GM19397 (cell line): ENCODE data around the gene OBSCN.
"Not testable (repeated sequence)": the region's sequence is repeated elsewhere in the genome, so short reads cannot be mapped to it uniquely, and the experiment has no call there.

Experiments
- ATAC-seq: cut with Tn5 transposase; IDR thresholded peaks from one replicate; pipeline ENCODE4 v1.9.1; 2021; ENCODE audit warnings: mild to moderate bottlenecking, moderate library complexity; ENCODE audit not compliant: unreplicated experiment

Gene OBSCN

DNA sequence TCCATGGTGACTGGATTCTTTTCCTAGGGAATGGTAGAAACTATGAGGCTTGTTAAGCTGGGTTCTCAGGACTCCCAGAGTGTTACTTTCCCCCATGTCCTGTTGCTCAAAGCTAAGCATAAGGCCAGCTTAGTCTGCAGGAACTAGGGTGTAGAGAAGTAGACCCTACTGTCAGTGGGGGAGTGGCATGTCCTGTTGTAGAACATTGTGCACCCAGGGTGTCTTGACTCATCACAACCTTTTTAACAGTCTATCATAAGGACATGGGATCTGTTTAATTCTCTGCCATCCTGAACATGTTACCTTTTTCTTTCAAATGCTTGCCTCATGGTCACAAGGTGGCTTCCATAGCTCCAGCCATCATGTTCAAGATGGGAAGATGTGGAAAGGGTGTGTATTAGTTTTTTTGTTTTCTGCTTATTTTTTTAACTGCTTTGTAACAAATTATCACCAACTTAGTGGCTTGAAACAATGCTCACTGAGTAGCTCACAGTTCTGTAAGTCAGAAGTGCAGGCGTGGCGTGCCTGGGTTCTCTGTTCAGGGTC, 17.4 kb downstream of the OBSCN start:
- ATAC-seq, result no peak

DNA sequence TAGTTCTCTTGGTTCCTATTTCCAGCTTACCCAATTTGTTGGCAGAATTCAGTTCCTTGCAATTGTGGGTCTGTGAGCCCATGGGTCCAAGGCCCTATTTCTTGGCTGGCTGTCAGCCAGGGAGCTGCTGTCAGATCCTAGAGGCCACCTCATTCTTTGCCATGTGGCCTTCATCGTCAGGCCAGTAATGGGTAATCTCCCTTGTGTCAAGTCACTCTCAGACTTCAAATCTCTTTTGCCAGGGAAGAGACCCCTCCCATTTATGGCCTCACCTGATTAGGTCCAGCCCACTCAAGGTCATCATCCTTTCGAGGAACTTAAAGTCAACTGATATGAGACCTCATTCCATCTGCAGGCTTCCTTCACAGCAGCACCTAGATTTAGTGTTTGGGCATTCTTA, 17.9 kb downstream of the OBSCN start:
- ATAC-seq, result no peak

DNA sequence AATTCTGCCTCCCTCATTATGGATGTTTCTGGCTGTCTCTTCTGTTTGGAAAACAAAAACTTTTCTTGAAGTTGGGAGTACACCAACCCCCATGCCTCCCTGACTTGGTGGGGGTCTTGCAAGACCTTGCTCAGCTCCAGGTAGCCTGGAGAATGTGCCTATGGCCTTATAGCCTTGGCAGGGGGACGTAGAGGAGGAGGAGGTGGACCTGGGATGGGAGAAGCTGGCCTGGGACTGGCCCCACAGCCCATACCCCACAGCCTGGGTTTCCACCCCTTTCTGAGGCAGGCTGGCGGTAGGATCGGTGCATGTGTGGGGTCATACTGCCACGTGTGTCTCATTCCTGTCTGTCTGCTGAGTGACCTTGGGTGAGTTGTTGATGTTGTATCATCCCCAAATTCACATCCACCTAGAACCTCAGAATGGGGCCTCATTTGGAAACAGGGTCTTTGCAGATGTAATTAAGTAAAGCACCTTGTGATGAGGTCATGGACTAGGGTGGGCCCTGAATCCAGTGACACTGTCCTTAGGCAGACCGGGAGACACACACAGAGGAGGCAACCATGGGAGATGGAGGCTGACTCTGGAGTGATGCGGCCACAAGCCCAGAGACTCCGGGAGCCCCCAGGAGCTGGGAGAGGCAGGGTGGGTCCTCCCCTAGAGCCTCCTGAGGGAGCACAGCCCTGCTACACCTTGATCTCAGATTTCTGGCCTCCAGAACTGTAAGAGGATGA, 18.5 kb downstream of the OBSCN start:
- no peak for ATAC-seq

DNA sequence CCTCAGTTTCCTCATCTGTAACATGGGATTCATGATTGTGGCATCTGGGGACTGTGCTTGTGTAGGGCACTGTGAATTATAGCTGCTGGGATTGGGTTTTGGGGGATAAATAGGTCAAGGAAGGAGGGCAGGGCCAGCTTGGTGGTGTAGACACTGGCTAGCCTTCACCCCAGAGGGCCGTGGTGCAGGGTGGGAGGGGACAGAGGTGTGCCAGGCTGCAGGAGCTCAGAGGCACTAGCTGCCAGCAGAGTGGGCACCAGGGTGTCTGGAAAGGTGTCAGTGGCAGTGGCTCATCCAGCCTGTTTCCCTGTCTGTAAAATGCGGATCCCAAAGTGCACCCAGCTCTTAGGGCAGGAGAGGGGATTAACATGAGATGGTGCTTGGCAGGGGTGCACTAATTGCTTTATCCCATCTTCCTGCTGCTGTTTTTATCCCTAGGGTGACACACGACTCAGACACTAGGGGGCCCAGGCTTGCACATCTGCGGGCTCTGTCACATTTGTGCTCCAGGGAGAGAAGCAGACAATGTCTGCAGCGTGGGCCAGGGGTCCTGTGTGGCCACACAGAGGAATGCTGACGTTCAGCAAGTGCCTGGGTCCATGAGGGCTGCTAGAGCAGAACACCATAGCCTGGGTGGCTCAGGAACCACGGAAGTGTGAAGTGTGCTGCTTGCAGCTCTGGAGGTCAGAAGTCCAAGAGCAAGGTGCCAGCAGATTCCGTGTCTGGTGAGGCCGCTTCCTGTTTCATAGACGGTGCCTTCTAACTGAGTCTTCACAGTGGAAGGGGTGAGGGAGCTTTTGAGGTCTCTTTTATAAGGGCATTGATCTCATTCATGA, 19.3 kb downstream of the OBSCN start:
- no peak for ATAC-seq

DNA sequence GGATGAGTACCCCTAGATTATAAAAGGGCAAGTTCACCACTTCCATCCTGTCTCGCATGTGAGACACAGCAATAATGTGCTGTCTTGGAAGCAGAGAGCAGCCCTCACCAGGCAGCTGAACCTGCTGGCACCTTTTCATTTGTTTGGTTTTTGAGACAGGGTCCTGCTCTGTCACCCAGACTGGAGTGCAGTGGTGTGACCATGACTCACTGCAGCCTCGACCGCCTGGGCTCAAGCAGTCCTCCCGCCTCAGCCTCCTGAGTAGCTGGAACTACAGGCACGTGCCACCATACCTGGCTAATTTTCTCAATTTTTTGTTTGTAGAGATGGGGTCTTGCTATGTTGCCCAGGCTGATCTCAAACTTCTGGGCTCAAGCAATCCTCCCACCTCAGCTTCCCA, 20.3 kb downstream of the OBSCN start:
- not testable (repeated sequence) for ATAC-seq

DNA sequence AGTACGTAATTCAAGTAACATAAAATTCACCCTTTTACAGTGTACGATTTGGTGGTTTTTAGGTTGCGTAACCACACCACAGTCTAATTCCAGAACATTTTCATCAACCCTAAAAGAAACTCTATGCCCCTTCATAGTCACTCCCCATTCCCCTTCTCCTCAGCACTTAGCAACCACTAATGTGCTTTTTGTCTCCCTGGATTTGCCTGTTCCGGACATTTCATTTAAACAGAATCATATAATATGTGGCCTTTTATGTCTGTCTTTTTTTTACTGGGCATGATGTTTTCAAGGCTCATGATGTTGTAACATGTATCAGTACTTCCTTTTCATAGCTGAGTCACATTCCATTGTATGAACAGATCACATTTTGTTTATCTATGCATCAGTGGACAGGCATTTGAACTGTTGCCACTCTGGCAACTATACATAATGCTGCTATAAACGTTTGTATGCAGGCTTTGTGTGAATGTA, 20.8 kb downstream of the OBSCN start:
- no peak for ATAC-seq

DNA sequence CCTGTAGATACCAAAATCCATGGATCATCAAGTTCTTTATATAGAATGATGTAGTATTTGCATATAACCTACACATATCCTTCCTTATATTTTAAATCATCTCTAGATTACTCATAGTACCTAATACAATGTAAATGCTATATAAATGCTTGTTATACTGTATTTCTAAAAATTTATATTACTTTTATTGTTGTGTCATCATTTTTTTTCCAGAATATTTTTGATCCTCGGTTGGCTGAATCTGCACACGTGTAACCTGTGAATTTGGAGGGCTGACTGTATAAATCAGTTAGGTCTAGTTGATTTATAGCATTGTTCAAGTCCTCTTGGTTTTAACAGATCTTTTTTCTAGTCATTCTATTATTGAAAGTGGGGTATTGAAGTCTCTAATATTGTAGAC, 23.3 kb downstream of the OBSCN start:
- ATAC-seq, result no peak

DNA sequence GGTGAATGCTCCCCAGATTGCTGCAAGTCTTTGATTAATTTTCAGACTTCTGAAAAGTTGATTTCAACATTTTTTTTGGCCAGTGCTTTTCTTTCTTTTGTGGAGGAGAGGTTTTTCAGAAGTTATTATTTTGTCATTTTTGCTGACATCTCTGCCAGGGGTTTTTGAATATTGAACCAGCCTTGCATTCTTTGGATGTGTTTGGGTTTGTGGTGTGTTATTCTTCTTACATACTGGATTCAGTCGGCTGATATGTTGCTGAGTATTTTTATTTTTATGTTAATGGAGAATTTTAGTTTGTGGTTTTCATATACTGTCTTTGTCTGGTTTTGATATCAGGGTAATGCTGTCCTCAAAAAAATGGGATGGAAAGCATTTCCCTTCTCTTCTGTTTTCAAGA, 25.3 kb downstream of the OBSCN start:
- no peak for ATAC-seq

DNA sequence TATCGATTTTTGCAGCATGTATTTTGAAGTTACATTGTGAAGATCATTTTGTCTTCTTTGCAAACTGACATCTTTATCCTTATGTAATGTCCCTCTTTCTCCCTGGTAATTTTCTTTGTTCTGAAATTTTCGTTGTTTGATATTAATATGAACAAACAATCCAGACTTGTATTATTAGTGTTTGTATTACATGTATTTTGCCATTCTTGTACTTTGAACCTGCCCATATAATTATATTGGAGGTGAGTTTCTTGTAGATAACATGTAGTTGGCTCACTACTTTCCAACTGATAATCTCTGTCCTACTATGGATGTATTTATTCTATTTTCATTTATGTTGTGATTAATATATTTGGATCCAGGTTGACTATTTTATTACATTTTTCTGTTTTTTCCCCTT, 27.1 kb downstream of the OBSCN start:
- ATAC-seq, result no peak

DNA sequence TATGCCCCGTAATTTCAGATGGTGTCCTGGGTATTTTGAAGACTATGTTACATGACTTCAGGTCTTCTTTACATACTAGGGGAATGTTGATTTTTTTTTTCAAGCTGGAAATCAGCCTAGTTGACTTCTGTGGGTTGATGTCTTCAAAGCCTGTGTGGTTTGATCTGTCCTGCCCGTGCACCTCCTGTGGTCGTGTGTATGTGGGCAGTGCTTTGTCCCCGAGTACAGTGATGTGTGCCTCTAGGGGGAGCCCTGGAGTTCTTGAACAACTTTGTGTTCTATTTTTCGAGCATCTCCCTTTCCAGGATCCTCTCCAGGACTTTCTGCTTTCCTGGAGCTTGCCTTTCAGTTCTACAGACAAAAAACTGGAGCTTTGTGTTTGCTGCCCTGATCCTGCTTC, 28.9 kb downstream of the OBSCN start:
- no peak for ATAC-seq

DNA sequence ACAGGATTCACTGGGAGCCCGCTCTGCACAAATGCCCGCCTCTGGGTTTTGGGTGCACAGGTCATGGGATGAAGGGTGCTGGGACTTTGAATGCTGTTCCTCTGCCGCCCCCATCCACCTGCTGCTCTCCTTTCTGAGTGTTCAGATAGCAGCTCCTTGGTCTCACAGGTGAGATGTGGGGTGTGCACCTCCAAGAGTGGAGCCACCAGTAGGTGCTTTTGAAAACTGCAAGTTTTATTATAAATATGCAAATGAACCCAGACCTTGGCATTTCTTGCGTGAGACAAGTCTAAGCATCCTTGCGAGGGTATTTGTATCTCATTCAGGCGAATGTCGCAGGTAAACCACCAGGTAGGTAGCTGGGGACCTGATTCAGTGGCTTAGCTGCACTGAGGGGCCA, 30.2 kb downstream of the OBSCN start:
- ATAC-seq, result no peak

DNA sequence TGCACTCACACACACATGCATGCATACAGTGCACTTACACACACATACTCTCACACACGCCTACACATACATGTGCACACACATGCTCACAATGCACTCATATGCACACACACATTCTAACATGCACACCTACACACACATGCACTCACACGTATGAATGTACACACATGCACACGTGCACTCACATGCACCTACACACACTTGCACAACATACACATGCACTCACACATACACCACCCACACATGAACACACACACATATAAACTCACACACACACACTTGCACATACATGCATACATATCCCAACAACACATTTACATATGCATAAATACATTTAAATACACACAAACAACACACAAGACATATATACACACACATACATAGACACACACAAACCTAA, 30.6 kb downstream of the OBSCN start:
- no peak for ATAC-seq

DNA sequence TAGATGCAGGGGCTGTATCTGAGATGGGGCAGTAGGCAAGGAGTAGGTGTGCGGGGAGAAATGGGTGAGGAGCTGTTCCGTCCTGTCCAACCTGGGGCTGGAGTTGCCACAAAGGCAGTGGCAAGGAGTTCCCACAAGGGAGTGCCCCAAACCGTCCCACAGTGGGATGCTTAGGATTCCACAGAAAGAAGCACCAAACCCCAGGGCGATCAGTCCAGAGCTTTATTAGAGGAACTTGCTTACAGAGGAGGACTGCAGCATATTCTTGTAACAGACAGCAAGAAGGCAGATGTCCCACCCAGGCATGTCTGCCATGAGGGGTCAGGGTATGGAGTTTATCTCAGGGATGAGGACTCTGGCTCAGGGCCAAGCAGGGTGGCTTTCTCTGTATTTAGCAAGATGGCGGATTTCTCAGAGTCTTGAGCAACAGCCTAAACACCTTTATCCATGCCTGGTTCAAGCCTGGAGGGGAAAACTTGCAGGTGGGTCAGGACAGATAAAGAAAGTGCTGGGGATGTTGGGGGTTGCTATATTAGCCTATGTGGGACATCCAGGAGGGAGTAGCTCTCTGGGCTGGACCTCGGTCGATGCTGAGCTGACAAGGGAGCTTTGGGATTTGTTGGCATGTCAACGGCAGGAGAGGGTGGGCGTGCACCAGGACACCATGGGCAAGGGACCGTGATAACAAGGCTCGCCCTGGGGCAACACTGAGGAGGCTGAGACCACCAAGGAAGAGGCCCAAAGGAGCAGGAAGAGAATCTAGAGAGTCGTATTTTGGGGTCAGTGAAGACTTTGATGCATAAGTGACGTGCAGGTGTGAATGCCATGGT, 32.8 kb downstream of the OBSCN start:
- no peak for ATAC-seq

DNA sequence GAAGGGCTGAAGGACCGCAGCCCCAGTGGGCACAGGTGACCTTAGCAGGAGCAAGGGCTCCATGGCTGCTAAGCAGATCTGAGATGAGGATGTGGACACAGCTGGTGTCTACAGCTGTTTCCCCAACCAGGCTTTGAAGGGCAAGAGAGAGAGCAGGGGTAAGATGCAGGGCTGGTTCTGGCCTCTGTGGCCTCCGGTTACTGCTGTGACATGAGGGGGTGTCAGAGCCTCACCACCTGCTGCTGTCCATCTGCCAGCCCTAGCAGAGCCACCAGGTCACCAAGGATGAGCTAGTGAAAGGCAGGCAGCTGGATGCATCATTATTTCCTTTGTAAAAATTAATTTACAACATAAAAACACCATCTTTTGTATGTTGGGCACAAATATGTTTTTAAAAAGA, 33.4 kb downstream of the OBSCN start:
- ATAC-seq, result no peak

DNA sequence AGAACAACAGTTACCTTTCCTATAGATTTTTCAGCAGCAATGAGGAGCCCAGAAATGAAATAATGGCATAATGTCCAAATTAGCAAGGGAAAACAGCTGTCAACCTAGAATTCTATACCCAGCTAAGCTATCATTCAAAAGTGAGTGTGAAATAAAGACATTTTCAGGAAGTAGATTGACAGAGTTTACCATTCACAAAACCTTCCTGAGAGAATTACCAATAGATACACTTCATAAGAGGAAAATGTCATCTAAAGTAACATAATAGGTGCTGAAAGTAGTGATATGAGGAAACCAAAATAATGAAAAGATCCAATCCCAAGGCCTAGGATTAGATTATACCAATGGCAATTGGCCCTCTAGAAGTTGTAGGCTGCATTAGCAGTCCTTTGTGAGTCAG, 34.6 kb downstream of the OBSCN start:
- ATAC-seq, result no peak

DNA sequence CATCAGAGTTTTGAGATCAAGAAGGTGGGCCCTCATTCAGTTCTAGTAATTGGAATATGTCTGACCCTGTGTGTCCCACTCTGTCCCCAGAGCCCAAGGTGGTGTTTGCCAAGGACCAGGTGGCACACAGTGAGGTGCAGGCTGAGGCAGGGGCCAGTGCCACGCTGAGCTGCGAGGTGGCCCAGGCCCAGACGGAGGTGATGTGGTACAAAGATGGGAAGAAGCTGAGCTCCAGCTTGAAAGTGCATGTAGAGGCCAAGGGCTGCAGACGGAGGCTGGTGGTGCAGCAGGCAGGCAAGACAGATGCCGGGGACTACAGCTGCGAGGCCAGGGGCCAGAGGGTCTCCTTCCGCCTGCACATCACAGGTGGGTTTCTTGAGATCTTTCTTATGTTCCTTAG, 35.2 kb downstream of the OBSCN start:
- no peak for ATAC-seq

DNA sequence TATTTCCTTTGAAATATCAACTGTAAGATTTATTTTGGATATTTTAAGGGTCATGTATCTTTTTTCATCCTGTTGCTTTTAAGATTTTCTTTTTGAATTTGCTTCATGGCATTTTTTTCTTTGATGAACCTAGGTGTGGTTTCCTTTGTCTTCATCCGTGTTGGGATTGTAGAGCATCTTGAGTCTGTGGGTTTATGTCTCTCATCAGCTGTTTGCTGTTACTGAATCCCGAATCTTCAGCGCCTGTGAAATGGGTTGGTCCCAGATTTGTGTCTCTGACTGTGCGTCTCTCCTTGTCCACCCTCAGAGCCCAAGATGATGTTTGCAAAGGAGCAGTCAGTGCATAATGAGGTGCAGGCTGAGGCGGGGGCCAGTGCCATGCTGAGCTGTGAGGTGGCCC, 36.1 kb downstream of the OBSCN start:
- not testable (repeated sequence) for ATAC-seq

DNA sequence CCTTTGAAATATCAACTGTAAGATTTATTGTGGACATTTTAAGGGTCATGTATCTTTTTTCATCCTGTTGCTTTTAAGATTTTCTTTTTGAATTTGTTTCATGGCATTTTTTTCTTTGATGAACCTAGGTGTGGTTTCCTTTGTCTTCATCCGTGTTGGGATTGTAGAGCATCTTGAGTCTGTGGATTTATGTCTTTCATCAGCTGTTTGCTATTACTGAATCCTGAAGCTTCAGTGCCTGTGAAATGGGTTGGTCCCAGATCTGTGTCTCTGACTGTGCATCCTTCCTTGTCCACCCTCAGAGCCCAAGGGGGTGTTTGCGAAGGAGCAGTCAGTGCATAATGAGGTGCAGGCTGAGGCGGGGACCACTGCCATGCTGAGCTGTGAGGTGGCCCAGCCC, 37.3 kb downstream of the OBSCN start:
- no peak for ATAC-seq

DNA sequence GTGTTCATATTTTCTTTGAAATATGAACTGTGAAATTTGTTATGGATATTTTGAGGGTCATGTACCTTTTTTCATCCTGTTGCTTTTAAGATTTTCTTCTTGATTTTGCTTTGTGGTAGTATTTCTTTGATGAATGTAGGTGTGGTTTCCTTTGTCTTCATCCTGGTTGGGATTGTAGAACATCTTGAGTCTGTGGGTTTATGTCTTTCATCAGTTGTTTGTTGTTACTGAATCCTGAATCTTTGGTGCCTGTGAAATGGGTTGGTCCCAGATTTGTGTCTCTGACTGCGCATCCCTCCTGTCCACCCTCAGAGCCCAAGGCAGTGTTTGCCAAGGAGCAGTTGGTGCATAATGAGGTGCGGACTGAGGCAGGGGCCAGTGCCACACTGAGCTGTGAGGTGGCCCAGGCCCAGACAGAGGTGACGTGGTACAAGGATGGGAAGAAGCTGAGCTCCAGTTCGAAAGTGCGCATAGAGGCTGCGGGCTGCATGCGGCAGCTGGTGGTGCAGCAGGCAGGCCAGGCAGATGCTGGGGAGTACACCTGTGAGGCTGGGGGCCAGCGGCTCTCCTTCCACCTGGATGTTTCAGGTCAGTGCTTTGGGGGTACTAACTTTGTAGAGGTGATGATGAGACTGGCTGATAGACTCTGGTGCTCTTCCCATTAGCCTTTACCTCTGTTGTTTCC, 38.5 kb downstream of the OBSCN start:
- no peak for ATAC-seq

DNA sequence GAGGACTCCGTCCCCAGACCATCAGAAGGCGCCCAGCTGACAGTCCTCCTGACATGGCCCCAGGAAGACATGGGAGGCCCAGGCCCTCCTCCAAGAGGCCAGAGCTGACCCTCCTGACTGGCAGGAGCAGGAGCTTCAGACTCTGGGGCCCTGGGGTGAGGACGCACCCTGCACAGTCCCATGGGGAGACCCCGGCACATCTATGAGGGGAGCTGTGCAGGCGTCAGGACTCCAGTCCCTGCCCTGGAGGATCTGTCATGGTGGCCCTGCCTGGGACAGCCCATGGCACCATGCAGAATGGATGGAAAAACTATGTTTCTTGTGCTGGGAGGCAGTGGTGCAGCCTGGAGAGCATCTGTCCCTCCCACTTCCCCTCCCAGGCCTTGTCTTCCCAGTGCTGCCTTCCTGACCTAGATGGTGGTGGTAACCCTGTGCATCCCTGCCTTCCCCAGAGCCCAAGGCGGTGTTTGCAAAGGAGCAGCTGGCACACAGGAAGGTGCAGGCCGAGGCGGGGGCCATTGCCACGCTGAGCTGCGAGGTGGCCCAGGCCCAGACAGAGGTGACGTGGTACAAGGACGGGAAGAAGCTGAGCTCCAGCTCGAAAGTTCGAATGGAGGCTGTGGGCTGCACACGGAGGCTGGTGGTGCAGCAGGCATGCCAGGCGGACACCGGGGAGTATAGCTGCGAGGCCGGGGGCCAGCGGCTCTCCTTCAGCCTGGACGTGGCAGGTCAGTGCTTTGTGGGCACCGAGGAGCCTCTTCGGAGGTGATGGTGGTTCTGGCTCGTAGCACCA, 41.9 kb downstream of the OBSCN start:
- no peak for ATAC-seq
